Activated CD4-positive, alpha-beta T cell treated with anti-CD3 and anti-CD28 coated beads, Interleukin-10, Interleukin-2, amounts not matched to agents 100 ng/mL and 50 ng/mL, durations not matched to agents 16 hours and 8 hours (primary cell): ENCODE data around the gene CLPTM1L.

Experiments used
- DNase-seq: peaks from one replicate; pipeline ENCODE4 v3.0.0-alpha.2; 2020

Gene CLPTM1L

GRCh38 chr5:1344975-1345838 lies at the start of gene CLPTM1L:
Gene CLPTM1L, minus strand, starts transcription at chr5:1345099. Its CDS starts 258 bp downstream, at chr5:1344841.
- peak; percentile 92 for DNase-seq

GRCh38 chr5:1393571-1394501 lies 48.9 kb upstream of the CLPTM1L start:
- DNase-seq, result no peak

- no peak for DNase-seq
Observed at GRCh38 chr5:1392801-1393565, 48.1 kb upstream of the CLPTM1L start.

- no peak for DNase-seq
Observed at GRCh38 chr5:1392261-1392660, 47.4 kb upstream of the CLPTM1L start.

GRCh38 chr5:1391691-1392090 lies 46.8 kb upstream of the CLPTM1L start:
- no peak for DNase-seq

- no peak for DNase-seq
Observed at GRCh38 chr5:1390861-1391600, 46.1 kb upstream of the CLPTM1L start.

- DNase-seq, result no peak
Observed at GRCh38 chr5:1390333-1390732, 45.4 kb upstream of the CLPTM1L start.

GRCh38 chr5:1388383-1388967 lies 43.6 kb upstream of the CLPTM1L start:
- no peak for DNase-seq

GRCh38 chr5:1387876-1388275 lies 43.0 kb upstream of the CLPTM1L start:
- no peak for DNase-seq

GRCh38 chr5:1387059-1387755 lies 42.3 kb upstream of the CLPTM1L start:
- DNase-seq, result no peak

GRCh38 chr5:1386274-1386717 lies 41.4 kb upstream of the CLPTM1L start:
- DNase-seq, result peak; percentile 67

- DNase-seq, result peak; percentile 85
Observed at GRCh38 chr5:1385395-1386273, 40.7 kb upstream of the CLPTM1L start.

- no peak for DNase-seq
Observed at GRCh38 chr5:1384521-1384920, 39.6 kb upstream of the CLPTM1L start.

- DNase-seq, result no peak
Observed at GRCh38 chr5:1383886-1384401, 39.0 kb upstream of the CLPTM1L start.

- no peak for DNase-seq
Observed at GRCh38 chr5:1383344-1383743, 38.4 kb upstream of the CLPTM1L start.

- no peak for DNase-seq
Observed at GRCh38 chr5:1382248-1382700, 37.4 kb upstream of the CLPTM1L start.

- no peak for DNase-seq
Observed at GRCh38 chr5:1381370-1382247, 36.7 kb upstream of the CLPTM1L start.

- DNase-seq, result no peak
Observed at GRCh38 chr5:1380910-1381309, 36.0 kb upstream of the CLPTM1L start.
